PC-9 (cell line): ENCODE data around the gene RFC2. TPM values are rescaled to one million over a fixed set of nuclear protein-coding genes. Genes with fewer than 3 reads are reported as not detected.

Source experiments
- BruUV-seq: library from RNA; stranded (reverse); fragments of 400-500 nt; replicated peaks from 2 replicates; lab custom pipeline; 2021; lab: Mats Ljungman, UMichigan
- CTCF ChIA-PET: fragments of 300-600 bp; sonication (Branson Sonifier 250); formaldehyde crosslinking; loops from one replicate; lab custom pipeline; 2022; ENCODE audit warnings: antibody characterized with exemption; lab: Charles Lee
- POLR2A ChIA-PET: fragments of 300-600 bp; sonication (Branson Sonifier 250); formaldehyde crosslinking; loops from one replicate; lab custom pipeline; 2022; ENCODE audit warnings: antibody characterized with exemption; ENCODE audit not compliant: unreplicated experiment; lab: Charles Lee
- DNase-seq, 2 experiments: peaks; one replicate each; pipeline versions ENCODE4 v3.0.0 to v3.0.0-alpha.2; 2015 to 2022; ENCODE audit warnings: mixed read lengths in 1 of 2
- H2AFZ ChIP-seq: fragments of 200-600 bp; sonication (generic); 2 replicates; pipeline ENCODE4 v1.8.1; 2017; ENCODE audit warnings: antibody characterized with exemption
- H3F3A ChIP-seq: fragments of 200-600 bp; sonication (generic); 2 replicates; pipeline ENCODE4 v1.8.1; 2017; ENCODE audit warnings: antibody characterized with exemption, mild to moderate bottlenecking, low read depth; ENCODE audit not compliant: insufficient read depth
- H3K27ac ChIP-seq: fragments of 200-600 bp; sonication (generic); 2 replicates; pipeline ENCODE4 v1.6.1; 2016; ENCODE audit warnings: mixed run types
- H3K27me3 ChIP-seq: fragments of 200-600 bp; sonication (generic); 2 replicates; pipeline ENCODE4 v1.6.1; 2016; ENCODE audit warnings: low read depth, mixed run types; ENCODE audit not compliant: insufficient read depth
- H3K36me3 ChIP-seq: fragments of 200-600 bp; sonication (generic); 2 replicates; pipeline ENCODE4 v1.6.1; 2016; ENCODE audit warnings: low read depth, mixed run types
- H3K4me1 ChIP-seq: fragments of 200-600 bp; sonication (generic); replicated peaks from 2 replicates; pipeline ENCODE4 v1.6.1; 2016; ENCODE audit warnings: mixed run types; ENCODE audit not compliant: insufficient read depth
- H3K4me2 ChIP-seq: fragments of 200-600 bp; sonication (generic); 2 replicates; pipeline ENCODE4 v1.6.1; 2017; ENCODE audit warnings: mixed run types
- H3K4me3 ChIP-seq: fragments of 200-600 bp; sonication (generic); 2 replicates; pipeline ENCODE4 v1.6.1; 2016; ENCODE audit warnings: mixed run types
- H3K79me2 ChIP-seq: fragments of 200-600 bp; sonication (generic); 2 replicates; pipeline ENCODE4 v1.6.1; 2017; ENCODE audit warnings: low read depth, mixed run types
- H3K9me2 ChIP-seq: fragments of 200-600 bp; sonication (generic); 2 replicates; pipeline ENCODE4 v1.8.1; 2017; ENCODE audit warnings: mild to moderate bottlenecking; ENCODE audit not compliant: insufficient read depth
- H3K9me3 ChIP-seq: fragments of 200-600 bp; sonication (generic); 2 replicates; pipeline ENCODE4 v1.8.1; 2016; ENCODE audit warnings: low read depth; ENCODE audit not compliant: insufficient read depth
- H4K20me1 ChIP-seq: fragments of 200-600 bp; sonication (generic); 2 replicates; pipeline ENCODE4 v1.8.1; 2017; ENCODE audit not compliant: insufficient read depth
- CTCF ChIP-seq: fragments of 200-600 bp; sonication (generic); conservative IDR thresholded peaks from 2 replicates; pipeline ENCODE4 v1.6.1; 2017; ENCODE audit warnings: mixed run types, antibody characterized with exemption, mild to moderate bottlenecking, moderate library complexity
- EZH2 ChIP-seq: fragments of 200-600 bp; sonication (generic); IDR thresholded peaks from 2 replicates; pipeline ENCODE4 v1.8.0; 2017; ENCODE audit warnings: antibody characterized with exemption, low read depth
- intact Hi-C: fragments of 100-400 bp; cut with micrococcal nuclease; formaldehyde crosslinking; loops from one replicate; pipeline ENCODE4 v1.10.0; 2022; ENCODE audit not compliant: unreplicated experiment
- total RNA-seq: library from RNA; stranded (reverse); gene quantifications from 2 replicates; pipeline ENCODE4 v1.2.3, GENCODE V29; 2021

RFC2 gene
- total RNA-seq, 1 experiment from 2014 or later: 75.7 TPM

GRCh38 chr7:74242122-74242443, 12.1 kb downstream of the RFC2 start:
- Histone ChIP-seq H3K4me1 (no peaks in the 10 kb centered on the region), H2AFZ (no peak overlapping the region), H3F3A (no peaks in the 10 kb centered on the region), H3K4me3 (no peak overlapping the region), H3K9me3 (no peaks in the 10 kb centered on the region), H3K36me3 (0 out of 2 replicates have a peak, but pooled peaks cover 4% of the 10 kb centered on the region), H4K20me1 (no peaks in the 10 kb centered on the region), H3K27me3 (no peaks in the 10 kb centered on the region), H3K9me2 (no peaks in the 10 kb centered on the region), H3K27ac (no peak overlapping the region), H3K4me2 (no peak overlapping the region), H3K79me2 (no peaks in the 10 kb centered on the region)
- intact Hi-C loops: no loop called here
- TF ChIP-seq CTCF (no peak), EZH2 (no peak)
- BruUV-seq: no TSS peak
- ChIA-PET POLR2A (no interaction called here), CTCF (no interaction called here)
- DNase-seq: no peak

DNA sequence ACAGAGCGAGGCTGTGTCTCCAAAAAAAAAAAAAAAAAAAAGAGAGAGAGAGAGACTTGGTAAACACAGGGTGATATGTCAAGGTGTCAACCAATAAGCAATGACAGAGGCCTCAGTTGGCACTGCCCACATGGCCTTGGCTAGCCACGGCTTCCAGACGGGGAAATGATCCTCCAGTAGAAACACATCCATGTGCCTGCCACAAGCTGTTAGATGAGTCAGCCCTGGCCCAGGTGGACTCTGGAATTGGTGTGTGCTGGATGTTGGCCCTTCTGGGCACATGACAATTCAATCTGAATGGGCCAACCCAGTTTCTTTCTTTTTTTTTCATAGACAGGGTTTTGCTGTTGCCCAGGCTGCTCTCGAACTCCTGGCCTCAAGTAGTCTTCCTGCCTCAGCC, 13.7 kb downstream of the RFC2 start:
- no peak for DNase-seq
- TF ChIP-seq CTCF (no peak), EZH2 (no peak)
- no peaks in the 10 kb centered on the region for H3K79me2 ChIP-seq
- H3K27ac ChIP-seq: no peak overlapping the region
- H3K9me2 ChIP-seq: no peaks in the 10 kb centered on the region
- no peak overlapping the region for H3K4me2 ChIP-seq
- H3K4me1 ChIP-seq: no peaks in the 10 kb centered on the region
- no peak overlapping the region for H2AFZ ChIP-seq
- no peaks in the 10 kb centered on the region for H4K20me1 ChIP-seq
- intact Hi-C loops: no loop called here
- POLR2A ChIA-PET: no interaction called here
- no TSS peak for BruUV-seq
- no peaks in the 10 kb centered on the region for H3K9me3 ChIP-seq
- H3K36me3 ChIP-seq: 0 out of 2 replicates have a peak, but pooled peaks cover 4% of the 10 kb centered on the region
- CTCF ChIA-PET: no interaction called here
- no peaks in the 10 kb centered on the region; the same call in 1 of the 2 replicates for H3F3A ChIP-seq
- no peaks in the 10 kb centered on the region for H3K27me3 ChIP-seq
- H3K4me3 ChIP-seq: no peak overlapping the region

DNA sequence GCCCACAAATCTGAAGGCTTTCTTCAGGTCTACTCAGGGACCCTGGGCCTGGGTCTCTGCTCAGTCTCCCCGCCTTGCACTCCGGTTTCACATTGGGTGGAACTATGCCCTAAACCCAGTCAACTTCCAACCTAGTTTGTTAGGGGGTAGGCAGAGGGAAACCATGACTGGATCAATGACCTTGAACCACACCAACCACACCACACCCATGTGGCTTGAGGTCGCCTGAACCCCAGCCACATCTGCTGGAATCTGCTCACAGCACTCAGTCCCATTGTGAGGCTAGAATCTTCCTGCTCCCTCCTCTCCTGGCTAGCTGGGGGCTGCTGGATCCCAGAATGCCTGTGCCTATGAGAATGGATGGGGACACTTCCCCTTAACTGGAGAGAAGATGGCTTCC, 17.9 kb downstream of the RFC2 start:
- no TSS peak for BruUV-seq
- no peak overlapping the region for H3K27ac ChIP-seq
- H3K36me3 ChIP-seq: no peaks in the 10 kb centered on the region
- no peaks in the 10 kb centered on the region; the same call in 1 of the 2 replicates for H3F3A ChIP-seq
- TF ChIP-seq EZH2 (no peak), CTCF (no peak)
- H4K20me1 ChIP-seq: no peaks in the 10 kb centered on the region
- ChIA-PET CTCF (no interaction called here), POLR2A (no interaction called here)
- H3K4me2 ChIP-seq: no peak overlapping the region
- intact Hi-C loops: no loop called here
- H3K79me2 ChIP-seq: no peaks in the 10 kb centered on the region
- H3K9me3 ChIP-seq: no peaks in the 10 kb centered on the region
- H3K4me3 ChIP-seq: no peak overlapping the region
- H3K4me1 ChIP-seq: no peaks in the 10 kb centered on the region
- H2AFZ ChIP-seq: no peak overlapping the region
- H3K9me2 ChIP-seq: no peaks in the 10 kb centered on the region
- no peak for DNase-seq
- no peaks in the 10 kb centered on the region for H3K27me3 ChIP-seq
